Lower leg skin (tissue), 4 donors: Measurements from ENCODE around the gene PHF12. TPM values are rescaled to one million over a fixed set of nuclear protein-coding genes. Genes with fewer than 3 reads are reported as not detected.

Experiments used
- DNase-seq, 2 donors: peaks; one replicate each; pipeline ENCODE4 v3.0.0-alpha.2; 2019; ENCODE audit warnings: low spot score in 2 of 2
- H3K4me3 ChIP-seq: fragments of 200-600 bp; sonication (generic); 2 replicates; pipeline ENCODE4 v1.5.1; 2017; ENCODE audit warnings: mild to moderate bottlenecking, low read depth; ENCODE audit not compliant: poor library complexity, severe bottlenecking
- POLR2A ChIP-seq, 2 donors: fragments of 450-650 bp; IDR thresholded peaks; one replicate each; pipeline ENCODE4 v1.6.1; 2016 to 2017; ENCODE audit warnings: antibody characterized with exemption in 2 of 2, mild to moderate bottlenecking in 1 of 2, moderate library complexity in 1 of 2
- WGBS, 2 donors: methylation state at CpG; one replicate each; pipeline ENCODE4 v1.1.5; 2018; 5-methylcytosine and 5-hydroxymethylcytosine counted together
- intact Hi-C: fragments of 100-400 bp; cut with DNase I; formaldehyde crosslinking; loops from one replicate; pipeline ENCODE4 v1.15.0; 2023; ENCODE audit warnings: low total_unique reads
- total RNA-seq, 4 donors: library from RNA; depleted of rRNA; stranded (reverse); fragments of >200 nt; gene quantifications; one replicate each; pipeline ENCODE4 v1.1.0, GENCODE V29; 2016
- TF ChIP-seq, protein P1 (sequence below), 3 donors: fragments of 450-650 bp; IDR thresholded peaks; one replicate each; pipeline ENCODE4 v1.5.1; 2016; ENCODE audit warnings: antibody characterized with exemption in 3 of 3, mild to moderate bottlenecking in 3 of 3, moderate library complexity in 2 of 3

The PHF12 gene
- total RNA-seq, 4 donors from 2014 or later = 24.4 to 52.9 (median 42.7) TPM

DNA sequence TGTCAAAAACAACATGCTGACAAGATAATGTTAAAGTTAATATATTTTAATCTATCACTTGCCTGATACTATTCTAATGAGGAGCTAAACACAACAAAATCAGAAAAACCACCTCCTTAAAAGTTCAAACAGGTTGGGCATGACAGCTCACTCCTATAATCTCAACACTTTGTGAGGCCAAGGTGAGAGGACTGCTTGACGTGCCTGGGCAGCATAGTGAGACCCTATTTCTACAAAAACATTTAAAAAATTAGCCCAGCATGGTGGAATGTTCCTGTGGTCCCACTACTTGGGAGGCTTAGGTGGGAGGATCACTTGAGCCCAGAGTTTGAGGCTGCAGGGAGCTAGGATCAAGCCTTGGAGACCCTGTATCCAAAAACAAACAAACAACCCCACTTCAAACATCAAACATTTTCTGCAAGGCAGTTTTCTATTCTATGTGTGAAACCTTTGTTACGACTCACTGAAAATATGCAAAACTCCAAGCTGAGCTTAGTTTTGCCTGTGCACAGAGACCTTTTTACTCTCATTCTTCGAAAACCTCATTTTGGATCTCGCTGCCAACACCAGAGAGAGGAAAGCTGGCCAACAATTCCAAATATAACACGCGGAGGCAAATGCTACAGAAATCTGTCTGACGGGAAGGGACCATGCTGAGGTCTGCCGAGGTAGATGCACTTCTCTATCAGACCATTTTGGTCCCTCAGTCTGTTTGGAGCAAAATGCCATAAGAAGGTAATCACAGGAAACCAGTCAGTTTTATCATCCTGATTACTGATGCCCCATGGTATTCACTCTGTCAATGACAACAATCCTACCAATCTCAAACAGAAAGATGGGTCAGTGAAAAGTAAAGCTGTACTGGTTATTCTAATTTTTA is 6.2 kb downstream of the PHF12 start:
- intact Hi-C loops = no loop called here
- TF ChIP-seq, protein P1, sequence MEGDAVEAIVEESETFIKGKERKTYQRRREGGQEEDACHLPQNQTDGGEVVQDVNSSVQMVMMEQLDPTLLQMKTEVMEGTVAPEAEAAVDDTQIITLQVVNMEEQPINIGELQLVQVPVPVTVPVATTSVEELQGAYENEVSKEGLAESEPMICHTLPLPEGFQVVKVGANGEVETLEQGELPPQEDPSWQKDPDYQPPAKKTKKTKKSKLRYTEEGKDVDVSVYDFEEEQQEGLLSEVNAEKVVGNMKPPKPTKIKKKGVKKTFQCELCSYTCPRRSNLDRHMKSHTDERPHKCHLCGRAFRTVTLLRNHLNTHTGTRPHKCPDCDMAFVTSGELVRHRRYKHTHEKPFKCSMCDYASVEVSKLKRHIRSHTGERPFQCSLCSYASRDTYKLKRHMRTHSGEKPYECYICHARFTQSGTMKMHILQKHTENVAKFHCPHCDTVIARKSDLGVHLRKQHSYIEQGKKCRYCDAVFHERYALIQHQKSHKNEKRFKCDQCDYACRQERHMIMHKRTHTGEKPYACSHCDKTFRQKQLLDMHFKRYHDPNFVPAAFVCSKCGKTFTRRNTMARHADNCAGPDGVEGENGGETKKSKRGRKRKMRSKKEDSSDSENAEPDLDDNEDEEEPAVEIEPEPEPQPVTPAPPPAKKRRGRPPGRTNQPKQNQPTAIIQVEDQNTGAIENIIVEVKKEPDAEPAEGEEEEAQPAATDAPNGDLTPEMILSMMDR (IDR thresholded peaks at IDR 0.05) = no peak
- WGBS, 2 donors = 52 to 64% methylated on average over 8 of the region's 8 CpGs
- no peak overlapping the region for H3K4me3 ChIP-seq
- DNase-seq = no peak

DNA sequence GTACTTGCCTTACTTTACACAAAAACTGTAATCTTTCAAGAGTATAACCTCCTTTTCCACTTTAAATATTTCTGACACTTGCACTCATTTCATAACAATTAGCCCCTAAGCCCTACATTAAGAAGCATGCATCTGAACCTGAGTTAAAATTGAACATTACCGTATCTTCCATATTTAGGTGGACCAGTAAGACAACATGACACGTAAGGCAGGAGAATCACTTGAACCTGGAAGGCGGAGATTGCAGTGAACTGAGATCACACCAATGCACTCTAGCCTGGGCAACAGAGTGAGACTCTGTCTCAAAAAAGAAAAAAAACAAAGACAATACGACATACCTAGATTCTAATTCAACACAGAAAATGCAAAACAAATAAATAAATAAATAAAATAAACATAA is 7.0 kb downstream of the PHF12 start:
- intact Hi-C loops = no loop called here
- WGBS, 2 donors = 87 to 90% methylated on average over 4 of the region's 4 CpGs

DNA sequence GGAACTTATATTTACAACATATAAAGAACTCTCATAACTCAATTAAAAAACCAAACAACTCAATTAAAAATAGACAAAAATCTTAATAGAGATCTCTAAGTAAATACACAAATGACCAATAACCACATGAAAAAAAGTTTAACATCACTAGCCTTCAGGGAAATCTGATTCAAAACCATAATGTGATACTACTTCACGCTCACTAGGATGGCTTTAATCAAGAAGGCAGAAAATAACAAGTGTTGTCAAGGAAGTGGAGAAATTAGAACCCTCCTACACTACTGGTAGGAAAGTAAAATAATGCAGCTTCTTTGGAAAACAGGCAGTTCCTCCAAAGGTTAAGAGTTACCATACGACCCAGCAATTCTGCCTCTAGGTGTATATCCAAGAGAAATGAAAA is 8.4 kb downstream of the PHF12 start:
- H3K4me3 ChIP-seq = no peak overlapping the region
- DNase-seq = no peak
- intact Hi-C loops = no loop called here
- TF ChIP-seq, protein P1 (IDR thresholded peaks at IDR 0.05) = no peak
- TF ChIP-seq POLR2A (IDR thresholded peaks at IDR 0.05) = no peak
- WGBS, 2 donors = 87 to 91% methylated on average over 2 of the region's 2 CpGs

More for the DNA sequence above, 7.0 kb downstream of the PHF12 start:
- DNase-seq = no peak
- no peak overlapping the region for H3K4me3 ChIP-seq
- TF ChIP-seq, protein P1 (IDR thresholded peaks at IDR 0.05) = no peak

DNA sequence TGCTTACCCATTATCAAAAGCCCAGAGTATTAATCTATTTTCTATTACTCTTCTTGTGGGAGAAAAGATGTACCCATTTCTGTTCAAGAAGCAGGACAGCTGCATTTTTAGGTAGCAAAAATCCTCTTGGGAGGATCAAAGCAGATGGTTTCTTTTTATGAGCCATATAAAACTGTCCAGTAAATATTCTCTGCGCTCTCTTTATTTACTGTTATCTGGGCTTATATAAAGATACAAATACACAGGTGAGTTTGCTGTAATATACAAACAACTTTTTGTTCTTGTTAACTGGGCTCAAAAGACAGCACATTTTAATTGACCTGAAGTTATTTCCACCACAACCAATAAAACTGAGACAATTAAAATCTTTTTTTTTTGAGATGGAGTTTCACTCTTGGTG is 10.1 kb downstream of the PHF12 start:
- no peak overlapping the region for H3K4me3 ChIP-seq
- no peak for DNase-seq
- intact Hi-C loops = no loop called here
- WGBS, 2 donors = 88 to 93% methylated on average over 1 of the region's 1 CpG
- TF ChIP-seq POLR2A (IDR thresholded peaks at IDR 0.05) = no peak
- TF ChIP-seq, protein P1 (IDR thresholded peaks at IDR 0.05) = no peak

DNA sequence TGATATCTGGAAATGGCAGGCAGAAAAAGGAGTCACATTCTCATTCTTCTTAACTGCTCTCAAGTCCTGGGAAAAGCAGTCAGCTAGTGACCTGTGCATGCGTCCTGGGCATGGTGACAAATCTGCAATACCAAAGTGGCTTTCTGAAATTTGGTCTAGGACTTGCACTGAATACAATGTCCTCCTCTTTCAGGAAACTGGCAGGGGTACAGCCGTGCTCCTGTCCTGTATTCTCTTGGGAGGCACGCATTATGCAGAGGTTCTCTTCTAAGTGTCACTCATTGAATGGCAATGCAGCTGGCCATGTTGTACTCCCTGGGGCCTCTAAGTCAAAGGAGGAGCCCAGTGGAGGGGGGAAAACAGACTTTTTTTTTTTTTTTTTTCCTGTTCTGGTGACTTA is 10.6 kb downstream of the PHF12 start:
- DNase-seq = no peak
- TF ChIP-seq POLR2A (IDR thresholded peaks at IDR 0.05) = no peak
- TF ChIP-seq, protein P1 (IDR thresholded peaks at IDR 0.05) = no peak
- intact Hi-C loops = no loop called here
- 61 to 80% methylated on average over 3 of the region's 3 CpGs for WGBS, 2 donors
- no peak overlapping the region for H3K4me3 ChIP-seq

DNA sequence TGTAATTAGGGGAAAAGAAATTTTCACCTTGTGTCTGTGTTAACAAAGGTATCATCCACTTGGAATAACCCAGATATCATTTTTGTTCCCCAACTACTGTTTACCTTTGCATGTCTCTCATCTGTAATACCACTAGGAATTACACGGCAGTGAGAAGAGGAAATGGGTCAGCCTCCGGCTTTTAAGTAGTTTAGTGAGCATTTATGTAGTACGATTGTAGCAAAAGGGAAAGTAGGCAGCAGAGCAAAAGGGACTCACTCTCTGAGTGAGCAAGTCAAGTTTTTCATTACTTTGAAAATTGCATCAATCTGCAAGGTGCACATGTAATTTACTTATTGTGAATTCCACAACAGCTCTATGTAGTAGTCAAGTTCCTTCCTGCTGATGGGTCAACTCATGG is 11.2 kb downstream of the PHF12 start:
- DNase-seq = no peak
- WGBS, 2 donors = 54 to 71% methylated on average over 3 of the region's 3 CpGs
- no peak overlapping the region for H3K4me3 ChIP-seq
- no peak for TF ChIP-seq POLR2A (IDR thresholded peaks at IDR 0.05)
- TF ChIP-seq, protein P1 (IDR thresholded peaks at IDR 0.05) = no peak
- intact Hi-C loops = no loop called here
